ENCODE data around the gene EPG5.

GRCh38 chr18:45890606-45891005 lies 76.5 kb downstream of the EPG5 start:
- TF ChIP-seq ATF1 (CRISPR knock-in tag; IDR thresholded peaks at IDR 0.05) (no peak), FOXJ3 (CRISPR knock-in tag; IDR thresholded peaks at IDR 0.05; ENCODE audit: borderline replicate concordance) (no peak), TCF7 (CRISPR knock-in tag; IDR thresholded peaks at IDR 0.05; ENCODE audit: low read depth) (no peak), ESRRA (CRISPR knock-in tag; IDR thresholded peaks at IDR 0.05; ENCODE audit: borderline replicate concordance) (no peak), CTCF (IDR thresholded peaks at IDR 0.05) (no peak), CBFB (CRISPR knock-in tag; IDR thresholded peaks at IDR 0.05; ENCODE audit: low read depth) (no peak), FOXP1 (CRISPR knock-in tag; IDR thresholded peaks at IDR 0.05; ENCODE audit: borderline replicate concordance) (no peak)

Measured in WTC11 (cell line).